ENCODE measurements around the gene TXNDC8.

TXNDC8 gene

GRCh38 chr9:110284211-110284844 lies 53.3 kb downstream of the TXNDC8 start:
- Histone ChIP-seq H3K9ac (ENCODE audit: low read length) (no peak overlapping the region), H4K20me1 (ENCODE audit: low read depth, low read length) (no peaks in the 10 kb centered on the region), H3K27ac (ENCODE audit: low read depth, low read length) (no peak overlapping the region), H3F3A (ENCODE audit: insufficient read depth) (no peaks in the 10 kb centered on the region), H3K36me3 (ENCODE audit: low read length) (no peaks in the 10 kb centered on the region), H3K9me2 (replicated peaks; ENCODE audit: insufficient read depth, low read length) (no peaks in the 10 kb centered on the region), H2AFZ (ENCODE audit: low read depth, low read length, severe bottlenecking) (no peak overlapping the region), H3K27me3 (ENCODE audit: low read length) (no peaks in the 10 kb centered on the region), H3K4me3 (ENCODE audit: insufficient read depth, low read length, poor library complexity, severe bottlenecking) (no peak overlapping the region), H3K79me2 (ENCODE audit: insufficient read depth, low read length) (no peaks in the 10 kb centered on the region), H3K4me2 (ENCODE audit: low read depth, low read length, poor library complexity, severe bottlenecking) (no peak overlapping the region), H3K9me3 (ENCODE audit: insufficient read depth, low read length) (no peaks in the 10 kb centered on the region)
- TF ChIP-seq CTCF (IDR thresholded peaks at IDR 0.05; ENCODE audit: insufficient read depth, low read length, poor library complexity, severe bottlenecking) (no peak), EZH2phosphoT487 (conservative IDR thresholded peaks at IDR 0.05; ENCODE audit: low read length) (no peak)

GRCh38 chr9:110283751-110284150 lies 53.9 kb downstream of the TXNDC8 start:
- no peaks in the 10 kb centered on the region for H3F3A ChIP-seq (ENCODE audit: insufficient read depth)
- no peak overlapping the region for H3K4me3 ChIP-seq (ENCODE audit: insufficient read depth, low read length, poor library complexity, severe bottlenecking)
- no peaks in the 10 kb centered on the region for H4K20me1 ChIP-seq (ENCODE audit: low read depth, low read length)
- no peak overlapping the region for H3K4me2 ChIP-seq (ENCODE audit: low read depth, low read length, poor library complexity, severe bottlenecking)
- no peaks in the 10 kb centered on the region for H3K27me3 ChIP-seq (ENCODE audit: low read length)
- no peak overlapping the region for H3K9ac ChIP-seq (ENCODE audit: low read length)
- no peaks in the 10 kb centered on the region for H3K9me3 ChIP-seq (ENCODE audit: insufficient read depth, low read length)
- H3K36me3 ChIP-seq (ENCODE audit: low read length): no peaks in the 10 kb centered on the region
- no peak overlapping the region for H2AFZ ChIP-seq (ENCODE audit: low read depth, low read length, severe bottlenecking)
- no peak overlapping the region for H3K27ac ChIP-seq (ENCODE audit: low read depth, low read length)
- no peaks in the 10 kb centered on the region for H3K79me2 ChIP-seq (ENCODE audit: insufficient read depth, low read length)
- TF ChIP-seq EZH2phosphoT487 (conservative IDR thresholded peaks at IDR 0.05; ENCODE audit: low read length) (no peak), CTCF (IDR thresholded peaks at IDR 0.05; ENCODE audit: insufficient read depth, low read length, poor library complexity, severe bottlenecking) (no peak)
- no peaks in the 10 kb centered on the region for H3K9me2 ChIP-seq (replicated peaks; ENCODE audit: insufficient read depth, low read length)

GRCh38 chr9:110282739-110283081 lies 55.0 kb downstream of the TXNDC8 start:
- Histone ChIP-seq H3K4me2 (ENCODE audit: low read depth, low read length, poor library complexity, severe bottlenecking) (no peak overlapping the region), H3K36me3 (ENCODE audit: low read length) (no peaks in the 10 kb centered on the region), H3K9ac (ENCODE audit: low read length) (no peak overlapping the region), H3K4me3 (ENCODE audit: insufficient read depth, low read length, poor library complexity, severe bottlenecking) (no peak overlapping the region), H3K27me3 (ENCODE audit: low read length) (no peaks in the 10 kb centered on the region), H3F3A (ENCODE audit: insufficient read depth) (no peaks in the 10 kb centered on the region), H2AFZ (ENCODE audit: low read depth, low read length, severe bottlenecking) (no peak overlapping the region), H3K9me2 (replicated peaks; ENCODE audit: insufficient read depth, low read length) (no peaks in the 10 kb centered on the region), H3K27ac (ENCODE audit: low read depth, low read length) (no peak overlapping the region), H3K9me3 (ENCODE audit: insufficient read depth, low read length) (no peaks in the 10 kb centered on the region), H4K20me1 (ENCODE audit: low read depth, low read length) (no peaks in the 10 kb centered on the region), H3K79me2 (ENCODE audit: insufficient read depth, low read length) (no peaks in the 10 kb centered on the region)
- no peak for TF ChIP-seq EZH2phosphoT487 (conservative IDR thresholded peaks at IDR 0.05; ENCODE audit: low read length)
- TF ChIP-seq CTCF (IDR thresholded peaks at IDR 0.05; ENCODE audit: insufficient read depth, low read length, poor library complexity, severe bottlenecking): no peak
